B cell (primary cell): ENCODE data around the gene NOC2L. TPM values are rescaled to one million over a fixed set of nuclear protein-coding genes. Genes with fewer than 3 reads are reported as not detected.

ENCODE experiments used
- ATAC-seq: fragments of 200-7000 bp; cut with Tn5 transposase; one replicate; pipeline ENCODE4 v1.10.0; 2021; ENCODE audit warnings: low read depth, mild to moderate bottlenecking, moderate number of reproducible peaks, moderate library complexity
- CTCF ChIA-PET: fragments of 350-600 bp; sonication (Branson Sonifier 250); formaldehyde crosslinking; loops from one replicate; lab custom pipeline; 2021; ENCODE audit warnings: antibody characterized with exemption, inconsistent platforms; lab: Charles Lee
- POLR2A ChIA-PET: fragments of 350-600 bp; sonication (Branson Sonifier 250); formaldehyde crosslinking; loops from one replicate; lab custom pipeline; 2021; ENCODE audit warnings: antibody characterized with exemption; lab: Charles Lee
- DNase-seq: peaks from one replicate; pipeline ENCODE4 v3.0.0; 2013
- H2AFZ ChIP-seq: 2 replicates; pipeline ENCODE4 v1.6.1; 2012; ENCODE audit warnings: mild to moderate bottlenecking, low read depth, low read length; ENCODE audit not compliant: insufficient read depth, poor library complexity, severe bottlenecking
- H3K27ac ChIP-seq, 2 donors: 1 replicate in 1 of 2; 2 replicates in 1 of 2; pipeline ENCODE4 v1.5.1; 2012 to 2013; ENCODE audit warnings: low read length in 2 of 2, mild to moderate bottlenecking in 2 of 2, moderate library complexity in 1 of 2
- H3K27me3 ChIP-seq, 4 experiments: fragments of 200-600 bp in 1 of 4; sonication (generic) in 1 of 4; replicated peaks in 1 of 4; 1 replicate in 2 of 4; 2 replicates in 2 of 4; pipeline versions ENCODE4 v1.6.1 to v1.7.0; 2013 to 2016; ENCODE audit warnings: low read length in 3 of 4, mild to moderate bottlenecking in 2 of 4, mixed read lengths in 1 of 4, moderate library complexity in 1 of 4; ENCODE audit not compliant: insufficient read depth in 4 of 4, control insufficient read depth in 3 of 4; ENCODE audit errors: control extremely low read depth in 1 of 4
- H3K36me3 ChIP-seq, 2 experiments: replicated peaks in 1 of 2; 1 replicate in 1 of 2; 2 replicates in 1 of 2; pipeline versions ENCODE4 v1.6.1 to v1.7.1; 2013; ENCODE audit warnings: low read length in 1 of 2; ENCODE audit not compliant: insufficient read depth in 2 of 2, control insufficient read depth in 1 of 2; ENCODE audit errors: control extremely low read depth in 1 of 2, extremely low read depth in 1 of 2
- H3K4me1 ChIP-seq, 2 donors: fragments of 200-600 bp in 1 of 2; sonication (generic) in 1 of 2; 1 replicate in 1 of 2; 2 replicates in 1 of 2; pipeline versions ENCODE4 v1.5.1 to v1.6.1; 2013 to 2017; ENCODE audit warnings: low read length in 2 of 2; ENCODE audit not compliant: control insufficient read depth in 2 of 2, insufficient read depth in 2 of 2
- H3K4me2 ChIP-seq: replicated peaks from 2 replicates; pipeline ENCODE3; 2012; ENCODE audit warnings: mild to moderate bottlenecking, low read depth, low read length; ENCODE audit not compliant: poor library complexity, severe bottlenecking
- H3K4me3 ChIP-seq, 5 experiments: fragments of 200-600 bp in 1 of 5; sonication (generic) in 1 of 5; 1 replicate in 3 of 5; 2 replicates in 2 of 5; pipeline versions ENCODE4 v1.5.1 to v1.7.0; 2011 to 2016; ENCODE audit warnings: low read length in 4 of 5, mild to moderate bottlenecking in 4 of 5, low read depth in 2 of 5, control low read depth in 1 of 5, moderate library complexity in 1 of 5; ENCODE audit not compliant: insufficient read depth in 1 of 5; ENCODE audit errors: control extremely low read depth in 1 of 5, extremely low read depth in 1 of 5
- H3K79me2 ChIP-seq: fragments of 200-600 bp; sonication (generic); one replicate; pipeline ENCODE4 v1.6.0; 2016; ENCODE audit warnings: low read length; ENCODE audit not compliant: control insufficient read depth, insufficient read depth
- H3K9ac ChIP-seq: fragments of 200-600 bp; sonication (generic); 2 replicates; pipeline ENCODE4 v1.6.1; 2017; ENCODE audit warnings: mild to moderate bottlenecking, low read length, moderate library complexity
- H3K9me3 ChIP-seq, 3 donors: one replicate each; pipeline versions ENCODE4 v1.6.1 to v1.7.1; 2013; ENCODE audit warnings: low read length in 2 of 3; ENCODE audit not compliant: control insufficient read depth in 2 of 3, insufficient read depth in 1 of 3; ENCODE audit errors: control extremely low read depth in 1 of 3
- H4K20me1 ChIP-seq: 2 replicates; pipeline ENCODE4 v1.6.0; 2012; ENCODE audit warnings: mild to moderate bottlenecking, low read length; ENCODE audit not compliant: insufficient read depth, control insufficient read depth, poor library complexity, severe bottlenecking
- H3K27ac Mint-ChIP-seq: one replicate; pipeline ENCODE4 v1.8.0; 2021; ENCODE audit warnings: mixed read lengths
- H3K27me3 Mint-ChIP-seq: one replicate; pipeline ENCODE4 v1.8.0; 2021; ENCODE audit warnings: mixed read lengths
- H3K4me1 Mint-ChIP-seq: one replicate; pipeline ENCODE4 v1.8.0; 2021; ENCODE audit warnings: mixed read lengths
- H3K4me3 Mint-ChIP-seq: one replicate; pipeline ENCODE4 v1.8.0; 2021; ENCODE audit warnings: mixed read lengths
- H3K9me3 Mint-ChIP-seq: one replicate; pipeline ENCODE4 v1.8.0; 2022; ENCODE audit warnings: mixed read lengths; ENCODE audit not compliant: insufficient read depth
- EZH2 ChIP-seq: IDR thresholded peaks from 2 replicates; pipeline ENCODE4 v1.6.1; 2012; ENCODE audit warnings: borderline replicate concordance, low read depth, mild to moderate bottlenecking, moderate library complexity, low read length; ENCODE audit not compliant: insufficient read depth, poor library complexity, severe bottlenecking
- WGBS: methylation state at CpG from one replicate; pipeline ENCODE4 v1.1.5; 2013; ENCODE audit warnings: missing lambda C conversion rate; ENCODE audit not compliant: insufficient coverage; 5-methylcytosine and 5-hydroxymethylcytosine counted together
- intact Hi-C: fragments of 100-400 bp; cut with micrococcal nuclease; formaldehyde crosslinking; loops from one replicate; pipeline ENCODE4 v1.10.0; 2022
- polyA plus RNA-seq: library from polyadenylated mRNA; depleted of rRNA; stranded (reverse); fragments of >200 nt; gene quantifications from 2 replicates; pipeline ENCODE4 v1.2.3, GENCODE V29; 2012
- total RNA-seq, 2 donors: library from RNA; stranded (reverse); fragments of 120-200 nt in 1 of 2; gene quantifications; 1 replicate in 1 of 2; 2 replicates in 1 of 2; pipeline versions ENCODE4 v1.2.3 to v1.2.4, GENCODE V29; 2013 to 2022
- TF ChIP-seq, protein P1 (sequence below): fragments of 200-600 bp; IDR thresholded peaks from one replicate; pipeline ENCODE4 v1.8.0; 2022; ENCODE audit warnings: antibody characterized with exemption, mild to moderate bottlenecking

Gene NOC2L
- total and polyA plus RNA-seq, 2 donors (not counting 1 experiment from before 2014, with no cell fraction given): 48.0 to 64.1 TPM

GRCh38 chr1:934991-935750 is 23.9 kb downstream of the NOC2L start:
- peaks cover 0 to 67% (median 16%) of the 10 kb centered on the region in 4 experiments for H3K27me3 ChIP-seq
- H3K27me3 Mint-ChIP-seq: peaks cover 23% of the 10 kb centered on the region
- no peaks in the 10 kb centered on the region for H3K36me3 ChIP-seq
- ChIA-PET POLR2A (no interaction called here), CTCF (no interaction called here)
- H3K4me3 Mint-ChIP-seq: no peak overlapping the region
- DNase-seq: no peak
- H3K9me3 Mint-ChIP-seq: no peaks in the 10 kb centered on the region
- peaks cover 11 to 14% of the 10 kb centered on the region in 2 donors for H3K4me1 ChIP-seq
- no peak overlapping the region for H3K27ac ChIP-seq
- H2AFZ ChIP-seq: no peak overlapping the region
- H3K9ac ChIP-seq: no peak overlapping the region
- H4K20me1 ChIP-seq: no peaks in the 10 kb centered on the region
- no peak overlapping the region for H3K4me3 ChIP-seq
- ATAC-seq: no peak
- no peaks in the 10 kb centered on the region for H3K79me2 ChIP-seq
- no peak overlapping the region for H3K4me2 ChIP-seq
- H3K27ac Mint-ChIP-seq: no peak overlapping the region
- intact Hi-C loops: no loop called here
- H3K4me1 Mint-ChIP-seq: peaks cover 3% of the 10 kb centered on the region
- 31% methylated on average over 37 of the region's 37 CpGs for WGBS
- TF ChIP-seq, protein P1, sequence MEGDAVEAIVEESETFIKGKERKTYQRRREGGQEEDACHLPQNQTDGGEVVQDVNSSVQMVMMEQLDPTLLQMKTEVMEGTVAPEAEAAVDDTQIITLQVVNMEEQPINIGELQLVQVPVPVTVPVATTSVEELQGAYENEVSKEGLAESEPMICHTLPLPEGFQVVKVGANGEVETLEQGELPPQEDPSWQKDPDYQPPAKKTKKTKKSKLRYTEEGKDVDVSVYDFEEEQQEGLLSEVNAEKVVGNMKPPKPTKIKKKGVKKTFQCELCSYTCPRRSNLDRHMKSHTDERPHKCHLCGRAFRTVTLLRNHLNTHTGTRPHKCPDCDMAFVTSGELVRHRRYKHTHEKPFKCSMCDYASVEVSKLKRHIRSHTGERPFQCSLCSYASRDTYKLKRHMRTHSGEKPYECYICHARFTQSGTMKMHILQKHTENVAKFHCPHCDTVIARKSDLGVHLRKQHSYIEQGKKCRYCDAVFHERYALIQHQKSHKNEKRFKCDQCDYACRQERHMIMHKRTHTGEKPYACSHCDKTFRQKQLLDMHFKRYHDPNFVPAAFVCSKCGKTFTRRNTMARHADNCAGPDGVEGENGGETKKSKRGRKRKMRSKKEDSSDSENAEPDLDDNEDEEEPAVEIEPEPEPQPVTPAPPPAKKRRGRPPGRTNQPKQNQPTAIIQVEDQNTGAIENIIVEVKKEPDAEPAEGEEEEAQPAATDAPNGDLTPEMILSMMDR: no peak
- TF ChIP-seq EZH2: no peak
- H3K9me3 ChIP-seq: peaks cover 0 to 9% (median 0%) of the 10 kb centered on the region in 3 donors

DNA sequence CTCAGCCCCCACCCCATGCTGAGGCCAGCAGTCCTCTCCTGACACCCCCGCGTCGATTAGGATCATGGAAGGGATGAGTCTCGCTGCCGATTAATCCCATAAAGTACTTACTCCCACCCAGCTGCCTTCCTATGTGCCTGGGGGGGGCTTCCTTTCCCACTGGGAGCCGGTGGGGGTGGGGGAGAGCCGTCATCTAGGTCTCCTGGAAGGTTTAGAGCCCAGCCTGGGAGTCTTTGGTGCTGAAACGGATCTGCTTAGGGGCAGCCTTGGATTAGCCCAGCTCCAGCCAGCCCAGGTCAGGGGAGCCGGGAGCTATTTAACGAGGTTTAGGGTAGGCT is 25.5 kb downstream of the NOC2L start:
- Mint-ChIP-seq H3K27ac (no peak overlapping the region), H3K9me3 (no peaks in the 10 kb centered on the region), H3K4me3 (no peak overlapping the region), H3K4me1 (no peaks in the 10 kb centered on the region), H3K27me3 (peaks cover 22% of the 10 kb centered on the region)
- Histone ChIP-seq H4K20me1 (no peaks in the 10 kb centered on the region), H3K9me3 (peaks cover 0 to 4% (median 0%) of the 10 kb centered on the region in 3 donors), H3K79me2 (no peaks in the 10 kb centered on the region), H3K4me1 (peaks cover 3 to 8% of the 10 kb centered on the region in 2 donors), H3K27ac (no peak overlapping the region), H3K9ac (no peak overlapping the region), H3K27me3 (peaks cover 0 to 62% (median 8%) of the 10 kb centered on the region in 4 experiments), H3K4me3 (no peak overlapping the region), H2AFZ (no peak overlapping the region), H3K4me2 (no peak overlapping the region), H3K36me3 (no peaks in the 10 kb centered on the region)
- 50% methylated on average over 4 of the region's 10 CpGs for WGBS
- ChIA-PET CTCF (no interaction called here), POLR2A (no interaction called here)
- ATAC-seq: no peak
- intact Hi-C loops: no loop called here
- DNase-seq: no peak
- no peak for TF ChIP-seq EZH2
- TF ChIP-seq, protein P1: no peak
